HepG2 (cell line): ENCODE data around the gene REELD1. TPM values are rescaled to one million over a fixed set of nuclear protein-coding genes. Genes with fewer than 3 reads are reported as not detected.

Experiments used
- BHLHE40 ChIP-seq: IDR thresholded peaks from 2 replicates; pipeline ENCODE4 v1.6.1; 2011; ENCODE audit warnings: low read length, improper control_type of control experiment
- MEF2D ChIP-seq: sonication (generic); formaldehyde crosslinking; IDR thresholded peaks from 2 replicates; pipeline ENCODE4 v1.5.1; 2020; ENCODE audit warnings: mild to moderate bottlenecking, missing genetic modification reagents
- PAX8 ChIP-seq: sonication (generic); formaldehyde crosslinking; IDR thresholded peaks from 2 replicates; pipeline ENCODE4 v1.8.0; 2022; ENCODE audit warnings: mild to moderate bottlenecking, missing genetic modification reagents, borderline replicate concordance
- PHB2 ChIP-seq: fragments of 450-650 bp; IDR thresholded peaks from 2 replicates; pipeline ENCODE4 v1.6.1; 2018; ENCODE audit not compliant: partially characterized antibody
- PRDM10 ChIP-seq: sonication (generic); formaldehyde crosslinking; IDR thresholded peaks from 2 replicates; pipeline ENCODE4 v1.4.0; 2020; ENCODE audit warnings: low read depth, missing genetic modification reagents
- TBX3 ChIP-seq: fragments of 450-650 bp; IDR thresholded peaks from 2 replicates; pipeline ENCODE4 v1.6.1; 2017; ENCODE audit warnings: antibody characterized with exemption, mild to moderate bottlenecking, inconsistent platforms, borderline replicate concordance
- ZBTB1 ChIP-seq: sonication (generic); formaldehyde crosslinking; IDR thresholded peaks from 2 replicates; pipeline ENCODE4 v1.4.0; 2020; ENCODE audit warnings: missing genetic modification reagents, borderline replicate concordance
- ZNF274 ChIP-seq: sonication (generic); formaldehyde crosslinking; IDR thresholded peaks from 2 replicates; pipeline ENCODE4 v1.5.1; 2020; ENCODE audit warnings: mild to moderate bottlenecking, missing genetic modification reagents
- ZNF331 ChIP-seq: sonication (generic); formaldehyde crosslinking; IDR thresholded peaks from 2 replicates; pipeline ENCODE4 v1.4.0; 2020; ENCODE audit warnings: missing genetic modification reagents
- ZNF543 ChIP-seq: sonication (generic); formaldehyde crosslinking; IDR thresholded peaks from 2 replicates; pipeline ENCODE4 v1.4.0; 2020; ENCODE audit warnings: mild to moderate bottlenecking, missing genetic modification reagents
- ZNF576 ChIP-seq: sonication (generic); formaldehyde crosslinking; IDR thresholded peaks from 2 replicates; pipeline ENCODE4 v1.4.0; 2020; ENCODE audit warnings: mild to moderate bottlenecking, missing genetic modification reagents
- ZNF589 ChIP-seq: sonication (generic); formaldehyde crosslinking; conservative IDR thresholded peaks from 2 replicates; pipeline ENCODE4 v1.8.0; 2022; ENCODE audit warnings: mild to moderate bottlenecking, moderate library complexity, missing genetic modification reagents
- polyA plus RNA-seq, 8 experiments: library from polyadenylated mRNA; depleted of rRNA in 3 of 8; stranded (reverse) in 7 of 8; unstranded in 1 of 8; fragments of >200 nt; fragmentation: Illumina TruSeq in 4 of 8; extraction: Trizol in 4 of 8; gene quantifications; 2 replicates each; pipeline versions ENCODE4 v1.2.1 to v1.2.3, GENCODE V29; 2011 to 2016; ENCODE audit warnings: low read depth in 4 of 8, missing spikeins in 1 of 8, mixed read lengths in 1 of 8; ENCODE audit not compliant: insufficient read depth in 1 of 8
- total RNA-seq, 5 experiments: library from RNA; depleted of rRNA; stranded (reverse); fragments of >200 nt; fragmentation: Illumina TruSeq; extraction: Trizol; gene quantifications; 2 replicates each; pipeline ENCODE4 v1.2.3, GENCODE V29; 2016; ENCODE audit warnings: low read depth in 1 of 5
- TF ChIP-seq, protein P1 (sequence below), 2 experiments: fragments of 450-650 bp in 1 of 2; sonication (generic) in 1 of 2; formaldehyde crosslinking in 1 of 2; IDR thresholded peaks; 2 replicates each; pipeline versions ENCODE4 v1.6.1 to v1.8.0; 2016 to 2022; ENCODE audit warnings: antibody characterized with exemption in 1 of 2, mild to moderate bottlenecking in 1 of 2, missing genetic modification reagents in 1 of 2
- TF ChIP-seq, protein P2 (sequence below): sonication (generic); formaldehyde crosslinking; IDR thresholded peaks from 2 replicates; pipeline ENCODE4 v1.5.0; 2020; ENCODE audit warnings: missing genetic modification reagents

The REELD1 gene
- total and polyA plus RNA-seq, 2 of the 13 experiments (the other 11 are each of a cell fraction or from before 2014, with no cell fraction given), result 0.04 to 0.26 TPM

DNA sequence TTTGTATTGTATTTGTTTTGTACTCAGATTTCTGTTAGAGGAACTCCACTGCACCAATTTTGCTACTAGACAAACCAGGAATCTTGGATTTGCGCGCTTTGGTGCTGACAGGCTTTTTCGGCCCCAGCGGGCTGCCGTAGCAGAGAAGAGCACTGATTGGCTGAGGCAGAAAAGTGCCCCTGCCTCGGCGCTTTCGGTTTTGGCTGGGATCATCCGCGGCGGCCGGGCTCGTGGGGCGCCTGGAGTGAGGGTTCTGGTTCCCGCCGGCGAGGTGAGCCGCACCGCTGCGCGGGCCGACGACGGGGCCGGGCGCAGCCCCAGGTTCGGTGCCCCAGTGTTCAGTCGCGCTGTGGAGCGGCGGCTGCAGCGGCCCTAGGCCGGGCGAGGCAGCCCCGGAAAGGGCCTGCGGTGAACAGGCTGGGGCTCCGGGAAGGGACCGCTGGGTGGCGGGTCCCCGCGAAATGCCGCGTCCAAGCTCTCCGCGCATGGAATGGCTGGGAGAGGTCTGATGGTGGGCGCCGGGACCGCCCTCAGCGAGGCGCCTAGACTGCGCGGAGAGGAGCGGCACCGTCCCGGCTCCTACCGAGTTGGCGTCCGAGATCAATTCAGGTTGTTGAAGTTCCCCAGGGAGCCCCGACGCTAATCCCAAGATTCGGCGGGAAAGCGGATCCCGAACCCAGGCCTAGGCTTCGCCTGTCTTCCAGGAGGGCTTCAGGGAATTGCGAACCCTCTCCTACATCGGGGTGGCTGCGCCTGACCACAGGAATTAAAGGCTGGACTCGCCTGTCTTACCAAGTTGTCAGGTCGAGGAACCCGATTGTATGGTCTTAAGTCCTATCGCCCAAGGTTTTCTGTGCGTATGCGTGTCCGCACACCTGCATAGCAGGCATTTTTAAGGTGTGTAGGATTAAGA lies 38.5 kb upstream of the REELD1 start, which contains the start of gene LSM6 (continued):
- TF ChIP-seq, protein P1, sequence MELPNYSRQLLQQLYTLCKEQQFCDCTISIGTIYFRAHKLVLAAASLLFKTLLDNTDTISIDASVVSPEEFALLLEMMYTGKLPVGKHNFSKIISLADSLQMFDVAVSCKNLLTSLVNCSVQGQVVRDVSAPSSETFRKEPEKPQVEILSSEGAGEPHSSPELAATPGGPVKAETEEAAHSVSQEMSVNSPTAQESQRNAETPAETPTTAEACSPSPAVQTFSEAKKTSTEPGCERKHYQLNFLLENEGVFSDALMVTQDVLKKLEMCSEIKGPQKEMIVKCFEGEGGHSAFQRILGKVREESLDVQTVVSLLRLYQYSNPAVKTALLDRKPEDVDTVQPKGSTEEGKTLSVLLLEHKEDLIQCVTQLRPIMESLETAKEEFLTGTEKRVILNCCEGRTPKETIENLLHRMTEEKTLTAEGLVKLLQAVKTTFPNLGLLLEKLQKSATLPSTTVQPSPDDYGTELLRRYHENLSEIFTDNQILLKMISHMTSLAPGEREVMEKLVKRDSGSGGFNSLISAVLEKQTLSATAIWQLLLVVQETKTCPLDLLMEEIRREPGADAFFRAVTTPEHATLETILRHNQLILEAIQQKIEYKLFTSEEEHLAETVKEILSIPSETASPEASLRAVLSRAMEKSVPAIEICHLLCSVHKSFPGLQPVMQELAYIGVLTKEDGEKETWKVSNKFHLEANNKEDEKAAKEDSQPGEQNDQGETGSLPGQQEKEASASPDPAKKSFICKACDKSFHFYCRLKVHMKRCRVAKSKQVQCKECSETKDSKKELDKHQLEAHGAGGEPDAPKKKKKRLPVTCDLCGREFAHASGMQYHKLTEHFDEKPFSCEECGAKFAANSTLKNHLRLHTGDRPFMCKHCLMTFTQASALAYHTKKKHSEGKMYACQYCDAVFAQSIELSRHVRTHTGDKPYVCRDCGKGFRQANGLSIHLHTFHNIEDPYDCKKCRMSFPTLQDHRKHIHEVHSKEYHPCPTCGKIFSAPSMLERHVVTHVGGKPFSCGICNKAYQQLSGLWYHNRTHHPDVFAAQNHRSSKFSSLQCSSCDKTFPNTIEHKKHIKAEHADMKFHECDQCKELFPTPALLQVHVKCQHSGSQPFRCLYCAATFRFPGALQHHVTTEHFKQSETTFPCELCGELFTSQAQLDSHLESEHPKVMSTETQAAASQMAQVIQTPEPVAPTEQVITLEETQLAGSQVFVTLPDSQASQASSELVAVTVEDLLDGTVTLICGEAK (IDR thresholded peaks at IDR 0.05), result no peak
- TF ChIP-seq, protein P1 (CRISPR knock-in tag; IDR thresholded peaks at IDR 0.05), result no peak; the same call in 1 of the 2 replicates
- TF ChIP-seq PHB2, result no peak
- no peak for TF ChIP-seq ZBTB1 (CRISPR knock-in tag)
- no peak for TF ChIP-seq MEF2D (CRISPR knock-in tag)
- TF ChIP-seq ZNF543 (CRISPR knock-in tag), result no peak; the same call in 1 of the 2 replicates
- no peak for TF ChIP-seq PRDM10 (CRISPR knock-in tag)
- TF ChIP-seq TBX3, result no peak
- TF ChIP-seq PAX8 (CRISPR knock-in tag), result no peak
- peak; percentile 87; the same call in 1 of the 2 replicates for TF ChIP-seq ZNF274 (CRISPR knock-in tag)
- no peak for TF ChIP-seq ZNF576
- TF ChIP-seq, protein P2, sequence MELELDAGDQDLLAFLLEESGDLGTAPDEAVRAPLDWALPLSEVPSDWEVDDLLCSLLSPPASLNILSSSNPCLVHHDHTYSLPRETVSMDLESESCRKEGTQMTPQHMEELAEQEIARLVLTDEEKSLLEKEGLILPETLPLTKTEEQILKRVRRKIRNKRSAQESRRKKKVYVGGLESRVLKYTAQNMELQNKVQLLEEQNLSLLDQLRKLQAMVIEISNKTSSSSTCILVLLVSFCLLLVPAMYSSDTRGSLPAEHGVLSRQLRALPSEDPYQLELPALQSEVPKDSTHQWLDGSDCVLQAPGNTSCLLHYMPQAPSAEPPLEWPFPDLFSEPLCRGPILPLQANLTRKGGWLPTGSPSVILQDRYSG, result no peak
- no peak for TF ChIP-seq ZNF589 (CRISPR knock-in tag)
- TF ChIP-seq ZNF331 (CRISPR knock-in tag), result 0 out of 2 replicates have a peak, but pooled peaks have one; percentile 19
- no peak for TF ChIP-seq BHLHE40
